Measurements from ENCODE around the gene CERK.

- TF ChIP-seq POLR2A (IDR thresholded peaks at IDR 0.05; ENCODE audit: low read depth), result no peak
- no peak for TF ChIP-seq CTCF (IDR thresholded peaks at IDR 0.05)
Measured at GRCh38 chr22:46748908-46749675, 11.0 kb upstream of the CERK start.

All from esophagus muscularis mucosa (tissue), 3 donors.